ENCODE data around the gene LYL1.

LYL1 gene

GRCh38 chr19:13127811-13128575 is 25.3 kb upstream of the LYL1 start:
- TF ChIP-seq CTCF (IDR thresholded peaks at IDR 0.05; ENCODE audit: low read depth, low read length, missing control alignments) = no peak
- no peak for DNase-seq (ENCODE audit: low read depth)
- no peak overlapping the region for H3K4me3 ChIP-seq (ENCODE audit: low read depth, low read length)

GRCh38 chr19:13127051-13127450 is 24.4 kb upstream of the LYL1 start:
- TF ChIP-seq CTCF (IDR thresholded peaks at IDR 0.05; ENCODE audit: low read depth, low read length, missing control alignments) = no peak
- no peak overlapping the region for H3K4me3 ChIP-seq (ENCODE audit: low read depth, low read length)
- no peak for DNase-seq (ENCODE audit: low read depth)

GRCh38 chr19:13122980-13123957 is 20.6 kb upstream of the LYL1 start:
- DNase-seq (ENCODE audit: low read depth) = no peak
- TF ChIP-seq CTCF (IDR thresholded peaks at IDR 0.05; ENCODE audit: low read depth, low read length, missing control alignments) = no peak
- H3K4me3 ChIP-seq (ENCODE audit: low read depth, low read length) = no peak overlapping the region

- TF ChIP-seq CTCF (IDR thresholded peaks at IDR 0.05; ENCODE audit: low read depth, low read length, missing control alignments) = no peak
- H3K4me3 ChIP-seq (ENCODE audit: low read depth, low read length) = no peak overlapping the region
- DNase-seq (ENCODE audit: low read depth) = no peak
These were observed 19.7 kb upstream of the LYL1 start for GRCh38 chr19:13122275-13122878.

DNA sequence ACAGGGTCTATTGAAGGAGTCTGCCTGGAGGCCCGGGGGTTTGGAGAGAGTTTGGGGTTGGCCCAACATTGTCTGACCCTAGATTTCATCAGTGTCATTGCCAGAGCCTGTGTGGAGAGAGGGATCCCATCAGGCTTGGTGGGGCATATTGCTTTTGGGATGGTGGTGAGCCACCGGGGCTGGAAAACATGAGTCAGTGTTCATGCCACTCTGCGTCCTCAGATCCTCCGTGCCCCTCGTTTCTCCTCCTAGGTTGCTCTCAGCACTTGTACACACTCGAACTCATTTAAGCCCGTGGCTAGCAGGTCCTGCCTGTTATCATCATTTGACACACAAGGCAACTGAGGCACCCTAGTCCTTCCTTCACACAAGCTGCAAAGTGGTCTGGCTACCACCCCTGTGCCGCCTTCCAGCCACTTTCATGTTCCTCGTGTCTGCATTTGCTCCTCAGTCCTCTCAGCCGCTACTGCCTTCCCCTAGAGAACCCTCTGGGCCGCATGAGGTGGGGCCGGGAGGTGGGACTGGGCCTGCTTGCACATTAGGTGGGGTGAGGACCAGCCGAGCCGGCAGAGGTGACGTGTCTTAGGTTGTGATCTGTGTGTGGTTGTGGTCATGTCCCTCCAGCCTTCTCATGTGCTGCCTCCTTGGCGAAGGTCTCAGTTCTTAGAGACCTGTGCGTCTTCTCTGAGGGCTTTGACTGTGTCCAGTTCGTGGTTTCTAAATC is 19.1 kb upstream of the LYL1 start:
- no peak for DNase-seq (ENCODE audit: low read depth)
- no peak overlapping the region for H3K4me3 ChIP-seq (ENCODE audit: low read depth, low read length)

More for the DNA sequence above, 19.1 kb upstream of the LYL1 start:
- no peak for TF ChIP-seq CTCF (IDR thresholded peaks at IDR 0.05; ENCODE audit: low read depth, low read length, missing control alignments)

Measured in GM12864 (cell line).